Gastrocnemius medialis (tissue), 4 donors: ENCODE data around the gene OR4F6.

Experiments
- POLR2A ChIP-seq, 2 donors: fragments of 450-650 bp; IDR thresholded peaks; one replicate each; pipeline ENCODE4 v1.6.1; 2017; ENCODE audit warnings: antibody characterized with exemption in 2 of 2, mild to moderate bottlenecking in 2 of 2, moderate library complexity in 2 of 2
- TF ChIP-seq, protein P1 (sequence below), 5 experiments: fragments of 450-650 bp in 3 of 5; fragments of 200-600 bp in 2 of 5; sonication (generic) in 2 of 5; IDR thresholded peaks in 4 of 5; conservative IDR thresholded peaks in 1 of 5; 1 replicate in 4 of 5; 2 replicates in 1 of 5; pipeline ENCODE4 v1.5.1; 2016 to 2019; ENCODE audit warnings: antibody characterized with exemption in 5 of 5, mild to moderate bottlenecking in 3 of 5, moderate library complexity in 3 of 5

DNA sequence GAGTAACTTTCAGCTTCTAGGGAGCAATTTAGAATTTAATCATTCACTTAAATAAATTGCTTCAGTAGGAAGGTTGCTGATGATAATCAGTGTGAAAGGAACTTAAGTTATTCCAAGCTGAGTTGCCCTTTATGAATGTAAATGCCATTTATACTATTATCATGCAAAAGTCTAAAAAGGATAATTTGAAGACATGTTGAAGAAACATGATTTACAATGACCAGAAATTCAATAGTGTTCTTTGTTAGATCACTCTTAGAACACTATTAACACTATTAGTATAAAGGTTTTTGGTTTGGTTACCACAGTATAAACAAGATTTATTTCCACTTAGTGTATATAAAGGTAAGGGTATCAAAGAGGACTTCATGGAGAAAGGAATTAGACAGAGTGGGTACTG lies 1.6 kb downstream of the OR4F6 start:
- TF ChIP-seq, protein P1, sequence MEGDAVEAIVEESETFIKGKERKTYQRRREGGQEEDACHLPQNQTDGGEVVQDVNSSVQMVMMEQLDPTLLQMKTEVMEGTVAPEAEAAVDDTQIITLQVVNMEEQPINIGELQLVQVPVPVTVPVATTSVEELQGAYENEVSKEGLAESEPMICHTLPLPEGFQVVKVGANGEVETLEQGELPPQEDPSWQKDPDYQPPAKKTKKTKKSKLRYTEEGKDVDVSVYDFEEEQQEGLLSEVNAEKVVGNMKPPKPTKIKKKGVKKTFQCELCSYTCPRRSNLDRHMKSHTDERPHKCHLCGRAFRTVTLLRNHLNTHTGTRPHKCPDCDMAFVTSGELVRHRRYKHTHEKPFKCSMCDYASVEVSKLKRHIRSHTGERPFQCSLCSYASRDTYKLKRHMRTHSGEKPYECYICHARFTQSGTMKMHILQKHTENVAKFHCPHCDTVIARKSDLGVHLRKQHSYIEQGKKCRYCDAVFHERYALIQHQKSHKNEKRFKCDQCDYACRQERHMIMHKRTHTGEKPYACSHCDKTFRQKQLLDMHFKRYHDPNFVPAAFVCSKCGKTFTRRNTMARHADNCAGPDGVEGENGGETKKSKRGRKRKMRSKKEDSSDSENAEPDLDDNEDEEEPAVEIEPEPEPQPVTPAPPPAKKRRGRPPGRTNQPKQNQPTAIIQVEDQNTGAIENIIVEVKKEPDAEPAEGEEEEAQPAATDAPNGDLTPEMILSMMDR (IDR thresholded peaks at IDR 0.05 in 4 of 5, conservative IDR thresholded peaks at IDR 0.05 in 1 of 5), result no peak
- TF ChIP-seq POLR2A (IDR thresholded peaks at IDR 0.05), result no peak
